ENCODE data around the gene SLA2. TPM values are rescaled to one million over a fixed set of nuclear protein-coding genes. Genes with fewer than 3 reads are reported as not detected.

SLA2 gene
- polyA plus RNA-seq, 1 donor from 2014 or later = 0.33 TPM

DNA sequence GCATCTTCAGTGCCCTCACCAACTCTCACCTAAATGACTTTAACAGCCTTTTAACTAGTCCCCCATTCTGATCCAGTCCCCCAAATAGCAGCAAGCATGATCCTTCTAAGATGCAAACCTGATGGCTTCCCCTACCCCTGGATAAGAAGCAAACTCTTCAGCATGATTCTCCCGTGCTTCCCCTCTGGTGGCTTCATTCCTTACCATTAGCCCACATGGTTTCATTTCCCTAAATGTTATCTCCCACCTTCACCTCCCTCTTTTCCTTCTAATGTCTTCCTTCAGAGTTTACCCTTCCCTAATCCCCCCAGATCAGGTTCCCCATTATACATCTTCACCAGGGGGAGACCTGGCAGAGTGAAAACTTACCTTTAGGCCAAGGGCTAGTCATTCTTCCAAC is 44.5 kb downstream of the SLA2 start:
- TF ChIP-seq MXI1 (conservative IDR thresholded peaks at IDR 0.05; ENCODE audit: poor library complexity, severe bottlenecking) = no peak
- TF ChIP-seq RAD21 (conservative IDR thresholded peaks at IDR 0.05) = no peak
- no peak for TF ChIP-seq EZH2 (IDR thresholded peaks at IDR 0.05; ENCODE audit: borderline replicate concordance, insufficient read depth, low read length, poor library complexity, severe bottlenecking)
- TF ChIP-seq EP300 (conservative IDR thresholded peaks at IDR 0.05; ENCODE audit: poor library complexity, severe bottlenecking) = no peak
- TF ChIP-seq, protein P1, sequence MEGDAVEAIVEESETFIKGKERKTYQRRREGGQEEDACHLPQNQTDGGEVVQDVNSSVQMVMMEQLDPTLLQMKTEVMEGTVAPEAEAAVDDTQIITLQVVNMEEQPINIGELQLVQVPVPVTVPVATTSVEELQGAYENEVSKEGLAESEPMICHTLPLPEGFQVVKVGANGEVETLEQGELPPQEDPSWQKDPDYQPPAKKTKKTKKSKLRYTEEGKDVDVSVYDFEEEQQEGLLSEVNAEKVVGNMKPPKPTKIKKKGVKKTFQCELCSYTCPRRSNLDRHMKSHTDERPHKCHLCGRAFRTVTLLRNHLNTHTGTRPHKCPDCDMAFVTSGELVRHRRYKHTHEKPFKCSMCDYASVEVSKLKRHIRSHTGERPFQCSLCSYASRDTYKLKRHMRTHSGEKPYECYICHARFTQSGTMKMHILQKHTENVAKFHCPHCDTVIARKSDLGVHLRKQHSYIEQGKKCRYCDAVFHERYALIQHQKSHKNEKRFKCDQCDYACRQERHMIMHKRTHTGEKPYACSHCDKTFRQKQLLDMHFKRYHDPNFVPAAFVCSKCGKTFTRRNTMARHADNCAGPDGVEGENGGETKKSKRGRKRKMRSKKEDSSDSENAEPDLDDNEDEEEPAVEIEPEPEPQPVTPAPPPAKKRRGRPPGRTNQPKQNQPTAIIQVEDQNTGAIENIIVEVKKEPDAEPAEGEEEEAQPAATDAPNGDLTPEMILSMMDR (IDR thresholded peaks at IDR 0.05; ENCODE audit: poor library complexity, severe bottlenecking) = no peak
- TF ChIP-seq, protein P2, sequence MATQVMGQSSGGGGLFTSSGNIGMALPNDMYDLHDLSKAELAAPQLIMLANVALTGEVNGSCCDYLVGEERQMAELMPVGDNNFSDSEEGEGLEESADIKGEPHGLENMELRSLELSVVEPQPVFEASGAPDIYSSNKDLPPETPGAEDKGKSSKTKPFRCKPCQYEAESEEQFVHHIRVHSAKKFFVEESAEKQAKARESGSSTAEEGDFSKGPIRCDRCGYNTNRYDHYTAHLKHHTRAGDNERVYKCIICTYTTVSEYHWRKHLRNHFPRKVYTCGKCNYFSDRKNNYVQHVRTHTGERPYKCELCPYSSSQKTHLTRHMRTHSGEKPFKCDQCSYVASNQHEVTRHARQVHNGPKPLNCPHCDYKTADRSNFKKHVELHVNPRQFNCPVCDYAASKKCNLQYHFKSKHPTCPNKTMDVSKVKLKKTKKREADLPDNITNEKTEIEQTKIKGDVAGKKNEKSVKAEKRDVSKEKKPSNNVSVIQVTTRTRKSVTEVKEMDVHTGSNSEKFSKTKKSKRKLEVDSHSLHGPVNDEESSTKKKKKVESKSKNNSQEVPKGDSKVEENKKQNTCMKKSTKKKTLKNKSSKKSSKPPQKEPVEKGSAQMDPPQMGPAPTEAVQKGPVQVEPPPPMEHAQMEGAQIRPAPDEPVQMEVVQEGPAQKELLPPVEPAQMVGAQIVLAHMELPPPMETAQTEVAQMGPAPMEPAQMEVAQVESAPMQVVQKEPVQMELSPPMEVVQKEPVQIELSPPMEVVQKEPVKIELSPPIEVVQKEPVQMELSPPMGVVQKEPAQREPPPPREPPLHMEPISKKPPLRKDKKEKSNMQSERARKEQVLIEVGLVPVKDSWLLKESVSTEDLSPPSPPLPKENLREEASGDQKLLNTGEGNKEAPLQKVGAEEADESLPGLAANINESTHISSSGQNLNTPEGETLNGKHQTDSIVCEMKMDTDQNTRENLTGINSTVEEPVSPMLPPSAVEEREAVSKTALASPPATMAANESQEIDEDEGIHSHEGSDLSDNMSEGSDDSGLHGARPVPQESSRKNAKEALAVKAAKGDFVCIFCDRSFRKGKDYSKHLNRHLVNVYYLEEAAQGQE (IDR thresholded peaks at IDR 0.05; ENCODE audit: borderline replicate concordance) = no peak
- no peak for TF ChIP-seq POLR2AphosphoS5 (IDR thresholded peaks at IDR 0.05)
- no peak for TF ChIP-seq TAF1 (IDR thresholded peaks at IDR 0.05; ENCODE audit: low read depth)
- TF ChIP-seq SMC3 (conservative IDR thresholded peaks at IDR 0.05; ENCODE audit: poor library complexity) = no peak

DNA sequence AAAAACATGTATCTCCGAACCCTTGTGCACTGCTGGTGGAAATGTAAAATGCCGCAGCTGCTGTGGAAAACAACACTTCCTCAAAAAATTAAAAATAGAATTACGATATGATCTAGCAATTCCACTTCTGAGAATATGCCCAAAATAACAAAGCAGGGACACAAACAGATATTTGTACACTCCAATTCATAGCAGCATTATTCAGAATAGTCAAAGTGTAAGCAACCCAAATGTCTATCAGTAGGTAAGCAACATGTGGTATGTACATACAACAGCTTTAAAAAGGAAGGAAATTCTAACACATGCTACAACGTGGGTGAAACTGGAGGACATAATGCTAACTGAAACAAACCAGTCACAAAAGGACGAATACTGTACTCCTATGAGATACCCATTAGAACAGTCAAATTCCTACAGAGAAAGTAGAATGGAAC is 46.1 kb downstream of the SLA2 start:
- H3K9me3 ChIP-seq (ENCODE audit: low read length) = no peaks in the 10 kb centered on the region
- H3K36me3 ChIP-seq (ENCODE audit: insufficient read depth, low read length) = no peaks in the 10 kb centered on the region
- no peak overlapping the region for H3K27ac ChIP-seq (ENCODE audit: low read length)
- TF ChIP-seq SMC3 (conservative IDR thresholded peaks at IDR 0.05; ENCODE audit: poor library complexity) (no peak), POLR2AphosphoS5 (IDR thresholded peaks at IDR 0.05) (no peak), TAF1 (IDR thresholded peaks at IDR 0.05; ENCODE audit: low read depth) (no peak), EZH2 (IDR thresholded peaks at IDR 0.05; ENCODE audit: borderline replicate concordance, insufficient read depth, low read length, poor library complexity, severe bottlenecking) (no peak)
- H2AFZ ChIP-seq (ENCODE audit: low read depth, low read length) = no peak overlapping the region
- H3K79me2 ChIP-seq (replicated peaks; ENCODE audit: insufficient read depth, low read length) = no peaks in the 10 kb centered on the region
- no peak overlapping the region for H3K9ac ChIP-seq (ENCODE audit: low read length)
- no peak overlapping the region for H3K4me2 ChIP-seq (ENCODE audit: low read length)
- no peaks in the 10 kb centered on the region for H3K27me3 ChIP-seq (ENCODE audit: insufficient read depth, low read depth, low read length)
- no peaks in the 10 kb centered on the region for H4K20me1 ChIP-seq (ENCODE audit: insufficient read depth)
- H3K4me3 ChIP-seq (ENCODE audit: low read length) = no peak overlapping the region
- no peaks in the 10 kb centered on the region for H3K9me2 ChIP-seq (ENCODE audit: insufficient read depth, low read length)
- no peaks in the 10 kb centered on the region for H3F3A ChIP-seq (ENCODE audit: insufficient read depth, low read length, poor library complexity, severe bottlenecking)

More for the DNA sequence above, 44.5 kb downstream of the SLA2 start:
- Histone ChIP-seq H3K9ac (ENCODE audit: low read length) (no peak overlapping the region), H3K27me3 (ENCODE audit: insufficient read depth, low read depth, low read length) (no peaks in the 10 kb centered on the region), H3K79me2 (replicated peaks; ENCODE audit: insufficient read depth, low read length) (peaks cover 9% of the 10 kb centered on the region), H3K27ac (ENCODE audit: low read length) (no peak overlapping the region), H4K20me1 (ENCODE audit: insufficient read depth) (no peaks in the 10 kb centered on the region), H3K36me3 (ENCODE audit: insufficient read depth, low read length) (no peaks in the 10 kb centered on the region), H3F3A (ENCODE audit: insufficient read depth, low read length, poor library complexity, severe bottlenecking) (no peaks in the 10 kb centered on the region), H3K9me2 (ENCODE audit: insufficient read depth, low read length) (no peaks in the 10 kb centered on the region), H3K4me3 (ENCODE audit: low read length) (no peak overlapping the region), H3K4me2 (ENCODE audit: low read length) (no peak overlapping the region), H3K9me3 (ENCODE audit: low read length) (no peaks in the 10 kb centered on the region), H2AFZ (ENCODE audit: low read depth, low read length) (no peak overlapping the region)

Measured in neural cell (in vitro differentiated cells).